Measurements from ENCODE around the gene ZNF280C. TPM values are rescaled to one million over a fixed set of nuclear protein-coding genes. Genes with fewer than 3 reads are reported as not detected.

ZNF280C gene
- total RNA-seq, 1 donor from 2014 or later: 5.0 TPM

Small RNA genes within 50 kb of the gene (small RNA-seq; reads per million reads assigned to genes)
- gene RNU6-1130P (ENCODE audit: low replicate concordance): not detected

Other genes with a start within 250 kb of the ZNF280C start
- 10.8 TPM for gene ELF4, start 158.4 kb downstream of the ZNF280C start, total RNA-seq
- gene AIFM1, start 103.1 kb downstream of the ZNF280C start, total RNA-seq: 16.3 TPM
- 0.39 TPM for gene RAB33A, start 96.9 kb downstream of the ZNF280C start, total RNA-seq
- gene SLC25A14, start 71.0 kb upstream of the ZNF280C start, total RNA-seq: 12.1 TPM
- not detected for gene GPR119, start 116.8 kb upstream of the ZNF280C start, total RNA-seq
- 17.7 TPM for gene RBMX2, start 133.1 kb upstream of the ZNF280C start, total RNA-seq

All from skin of body (tissue), 2 donors.